Hepatic stellate cell (primary cell): ENCODE data around the gene PIK3C3.
"Not testable (repeated sequence)": the region's sequence is repeated elsewhere in the genome, so short reads cannot be mapped to it uniquely, and the experiment has no call there.

ENCODE experiments used
- DNase-seq: peaks from one replicate; pipeline ENCODE4 v3.0.0; 2011; ENCODE audit warnings: low spot score

Gene PIK3C3

GRCh38 chr18:42072407-42072806 lies 117.4 kb downstream of the PIK3C3 start:
- DNase-seq = no peak

GRCh38 chr18:42074704-42075103 lies 119.7 kb downstream of the PIK3C3 start:
- no peak for DNase-seq

- DNase-seq = no peak
These were observed 123.7 kb downstream of the PIK3C3 start for GRCh38 chr18:42078711-42079110.

- peak; percentile 1 for DNase-seq
These were observed 125.3 kb downstream of the PIK3C3 start for GRCh38 chr18:42080340-42080739.

GRCh38 chr18:42082415-42083234 lies 127.6 kb downstream of the PIK3C3 start:
- no peak for DNase-seq

GRCh38 chr18:42086288-42086687 lies 131.3 kb downstream of the PIK3C3 start:
- DNase-seq = no peak

- DNase-seq = no peak
These were observed 132.2 kb downstream of the PIK3C3 start for GRCh38 chr18:42087235-42087634.

- no peak for DNase-seq
These were observed 132.8 kb downstream of the PIK3C3 start for GRCh38 chr18:42087876-42088275.

- DNase-seq = no peak
These were observed 137.8 kb downstream of the PIK3C3 start for GRCh38 chr18:42092848-42093247.

- DNase-seq = no peak
These were observed 139.8 kb downstream of the PIK3C3 start for GRCh38 chr18:42094875-42095274.

GRCh38 chr18:42095732-42096377 lies 140.8 kb downstream of the PIK3C3 start:
- no peak for DNase-seq

GRCh38 chr18:42100248-42100647 lies 145.2 kb downstream of the PIK3C3 start:
- DNase-seq = no peak

GRCh38 chr18:42100911-42101310 lies 145.9 kb downstream of the PIK3C3 start:
- DNase-seq = no peak

- no peak for DNase-seq
These were observed 150.4 kb downstream of the PIK3C3 start for GRCh38 chr18:42105394-42105793.

- no peak for DNase-seq
These were observed 151.8 kb downstream of the PIK3C3 start for GRCh38 chr18:42106784-42107183.

GRCh38 chr18:42107287-42107686 lies 152.3 kb downstream of the PIK3C3 start:
- DNase-seq = no peak

GRCh38 chr18:42107691-42108450 lies 152.8 kb downstream of the PIK3C3 start:
- DNase-seq = no peak

- DNase-seq = not testable (repeated sequence)
These were observed 157.1 kb downstream of the PIK3C3 start for GRCh38 chr18:42112147-42112546.

GRCh38 chr18:42112657-42113420 lies 157.8 kb downstream of the PIK3C3 start:
- no peak for DNase-seq

- no peak for DNase-seq
These were observed 158.6 kb downstream of the PIK3C3 start for GRCh38 chr18:42113529-42114191.

- DNase-seq = peak; percentile 26
These were observed 159.4 kb downstream of the PIK3C3 start for GRCh38 chr18:42114310-42114943.
